GM23338 (cell line): ENCODE data around the gene NDUFA12. TPM values are rescaled to one million over a fixed set of nuclear protein-coding genes. Genes with fewer than 3 reads are reported as not detected.

ENCODE experiments used
- ATAC-seq: fragments of 200-7000 bp; cut with Tn5 transposase; 3 replicates; pipeline ENCODE4 v1.9.1; 2020
- DNase-seq: peaks from one replicate; pipeline ENCODE4 v3.0.0-alpha.2; 2015; ENCODE audit warnings: low spot score
- H2AFZ ChIP-seq: fragments of 200-600 bp; sonication (generic); 2 replicates; pipeline ENCODE4 v1.8.0; 2016; ENCODE audit warnings: antibody characterized with exemption, mild to moderate bottlenecking, moderate library complexity
- H3F3A ChIP-seq: fragments of 200-600 bp; sonication (generic); replicated peaks from 2 replicates; pipeline ENCODE4 v1.8.0; 2017; ENCODE audit warnings: antibody characterized with exemption, mixed run types, low read depth
- H3K27ac ChIP-seq: fragments of 200-600 bp; sonication (generic); 2 replicates; pipeline ENCODE4 v1.6.1; 2016; ENCODE audit warnings: low read depth
- H3K27me3 ChIP-seq: fragments of 200-600 bp; sonication (generic); 2 replicates; pipeline ENCODE4 v1.8.0; 2016; ENCODE audit warnings: mild to moderate bottlenecking, mixed run types, moderate library complexity; ENCODE audit not compliant: insufficient read depth
- H3K36me3 ChIP-seq: fragments of 200-600 bp; sonication (generic); 2 replicates; pipeline ENCODE4 v1.8.0; 2016; ENCODE audit warnings: mild to moderate bottlenecking; ENCODE audit not compliant: insufficient read depth
- H3K4me1 ChIP-seq: fragments of 200-600 bp; sonication (generic); 2 replicates; pipeline ENCODE4 v1.8.0; 2016; ENCODE audit warnings: mild to moderate bottlenecking, moderate library complexity; ENCODE audit not compliant: insufficient read depth
- H3K4me2 ChIP-seq: fragments of 200-600 bp; sonication (generic); 2 replicates; pipeline ENCODE4 v1.7.1; 2017; ENCODE audit warnings: mixed run types
- H3K4me3 ChIP-seq: fragments of 200-600 bp; sonication (generic); 2 replicates; pipeline ENCODE4 v1.6.1; 2016; ENCODE audit warnings: mixed run types
- H3K79me2 ChIP-seq: fragments of 200-600 bp; sonication (generic); replicated peaks from 2 replicates; pipeline ENCODE4 v1.8.0; 2017; ENCODE audit warnings: mild to moderate bottlenecking; ENCODE audit not compliant: insufficient read depth
- H3K9me2 ChIP-seq: fragments of 200-600 bp; sonication (generic); 2 replicates; pipeline ENCODE4 v1.8.0; 2017; ENCODE audit not compliant: insufficient read depth
- H4K20me1 ChIP-seq: fragments of 200-600 bp; sonication (generic); replicated peaks from 2 replicates; pipeline ENCODE4 v1.8.0; 2017; ENCODE audit warnings: mild to moderate bottlenecking; ENCODE audit not compliant: insufficient read depth
- H3K27ac Mint-ChIP-seq: 2 replicates; pipeline ENCODE4 v1.8.0; 2020; ENCODE audit warnings: inconsistent platforms, mild to moderate bottlenecking, moderate library complexity, mixed read lengths
- H3K27me3 Mint-ChIP-seq: 3 replicates; pipeline ENCODE4 v1.8.0; 2022; ENCODE audit warnings: low read depth, mild to moderate bottlenecking, moderate library complexity, mixed read lengths, inconsistent platforms; ENCODE audit not compliant: insufficient read depth, poor library complexity
- H3K36me3 Mint-ChIP-seq: 3 replicates; pipeline ENCODE4 v1.8.0; 2021; ENCODE audit warnings: low read depth, mild to moderate bottlenecking, inconsistent platforms, moderate library complexity, mixed read lengths
- H3K4me1 Mint-ChIP-seq: 3 replicates; pipeline ENCODE4 v1.8.0; 2020; ENCODE audit warnings: mild to moderate bottlenecking, inconsistent platforms, mixed read lengths
- H3K4me3 Mint-ChIP-seq: 3 replicates; pipeline ENCODE4 v1.8.0; 2021; ENCODE audit warnings: moderate library complexity, mild to moderate bottlenecking, inconsistent platforms, mixed read lengths
- H3K9me3 Mint-ChIP-seq: 3 replicates; pipeline ENCODE4 v1.8.0; 2020; ENCODE audit warnings: moderate library complexity, mild to moderate bottlenecking, inconsistent platforms, mixed read lengths
- CREB1 ChIP-seq: fragments of 250-450 bp; sonication (Bioruptor Pico); IDR thresholded peaks from 2 replicates; pipeline ENCODE4 v1.5.0; 2020; ENCODE audit warnings: low read depth, mild to moderate bottlenecking, moderate library complexity
- ETS1 ChIP-seq: IDR thresholded peaks from 2 replicates; pipeline ENCODE4 v1.6.1; 2016; ENCODE audit warnings: antibody characterized with exemption
- EZH2 ChIP-seq: fragments of 200-600 bp; sonication (generic); IDR thresholded peaks from one replicate; pipeline ENCODE4 v1.8.0; 2017; ENCODE audit warnings: antibody characterized with exemption, mild to moderate bottlenecking, low read depth; ENCODE audit not compliant: unreplicated experiment
- EZH2phosphoT487 ChIP-seq: fragments of 200-600 bp; sonication (generic); IDR thresholded peaks from one replicate; pipeline ENCODE4 v1.8.1; 2018; ENCODE audit warnings: antibody characterized with exemption; ENCODE audit not compliant: unreplicated experiment
- JUNB ChIP-seq: IDR thresholded peaks from one replicate; pipeline ENCODE4 v1.6.1; 2016; ENCODE audit warnings: antibody characterized with exemption; ENCODE audit not compliant: unreplicated experiment
- NANOG ChIP-seq: IDR thresholded peaks from 2 replicates; pipeline ENCODE4 v1.6.1; 2016; ENCODE audit warnings: antibody characterized with exemption, borderline replicate concordance
- POLR2AphosphoS5 ChIP-seq: IDR thresholded peaks from 2 replicates; pipeline ENCODE4 v1.6.1; 2016; ENCODE audit warnings: antibody characterized with exemption, low read depth
- STAT1 ChIP-seq: IDR thresholded peaks from one replicate; pipeline ENCODE4 v1.6.1; 2016; ENCODE audit warnings: antibody characterized with exemption; ENCODE audit not compliant: unreplicated experiment
- ZNF114 ChIP-seq: fragments of 250-450 bp; sonication (Bioruptor Pico); IDR thresholded peaks from 2 replicates; pipeline ENCODE4 v1.5.0; 2020; ENCODE audit warnings: mild to moderate bottlenecking, moderate library complexity
- ZNF331 ChIP-seq: fragments of 250-450 bp; sonication (Bioruptor Pico); IDR thresholded peaks from 2 replicates; pipeline ENCODE4 v1.5.0; 2020; ENCODE audit warnings: low read depth, mild to moderate bottlenecking, moderate library complexity
- polyA plus RNA-seq: library from polyadenylated mRNA; unstranded; fragments of >200 nt; fragmentation: Nextera tagmentation; extraction: Ambion mirVana; gene quantifications from 2 replicates; pipeline ENCODE4 v1.2.1, GENCODE V29; 2016
- total RNA-seq: library from RNA; depleted of rRNA; stranded (reverse); fragments of >200 nt; shearing (Covaris generic); gene quantifications from 2 replicates; pipeline ENCODE4 v1.2.3, GENCODE V29; 2014
- TF ChIP-seq, protein P1 (sequence below), 2 experiments: fragments of 200-600 bp in 1 of 2; sonication (generic) in 1 of 2; conservative IDR thresholded peaks; 2 replicates each; pipeline versions ENCODE4 v1.5.1 to v1.6.1; 2016 to 2017; ENCODE audit warnings: antibody characterized with exemption in 2 of 2, low read depth in 2 of 2, mild to moderate bottlenecking in 2 of 2, moderate library complexity in 1 of 2
- TF ChIP-seq, protein P2 (sequence below): IDR thresholded peaks from one replicate; pipeline ENCODE4 v1.6.1; 2018; ENCODE audit warnings: antibody characterized with exemption; ENCODE audit not compliant: unreplicated experiment
- TF ChIP-seq, protein P3 (sequence below): fragments of 250-450 bp; sonication (Bioruptor Pico); IDR thresholded peaks from 2 replicates; pipeline ENCODE4 v1.5.0; 2020; ENCODE audit warnings: mild to moderate bottlenecking, moderate library complexity

NDUFA12 gene
- total and polyA plus RNA-seq, 2 experiments from 2014 or later = 84.9 to 386 TPM

- TF ChIP-seq POLR2AphosphoS5 (no peak), EZH2 (no peak), EZH2phosphoT487 (no peak), NANOG (no peak), ETS1 (no peak), ZNF331 (CRISPR knock-in tag) (no peak), STAT1 (no peak), JUNB (no peak), CREB1 (CRISPR knock-in tag) (no peak), ZNF114 (CRISPR knock-in tag) (no peak)
- TF ChIP-seq, protein P1, sequence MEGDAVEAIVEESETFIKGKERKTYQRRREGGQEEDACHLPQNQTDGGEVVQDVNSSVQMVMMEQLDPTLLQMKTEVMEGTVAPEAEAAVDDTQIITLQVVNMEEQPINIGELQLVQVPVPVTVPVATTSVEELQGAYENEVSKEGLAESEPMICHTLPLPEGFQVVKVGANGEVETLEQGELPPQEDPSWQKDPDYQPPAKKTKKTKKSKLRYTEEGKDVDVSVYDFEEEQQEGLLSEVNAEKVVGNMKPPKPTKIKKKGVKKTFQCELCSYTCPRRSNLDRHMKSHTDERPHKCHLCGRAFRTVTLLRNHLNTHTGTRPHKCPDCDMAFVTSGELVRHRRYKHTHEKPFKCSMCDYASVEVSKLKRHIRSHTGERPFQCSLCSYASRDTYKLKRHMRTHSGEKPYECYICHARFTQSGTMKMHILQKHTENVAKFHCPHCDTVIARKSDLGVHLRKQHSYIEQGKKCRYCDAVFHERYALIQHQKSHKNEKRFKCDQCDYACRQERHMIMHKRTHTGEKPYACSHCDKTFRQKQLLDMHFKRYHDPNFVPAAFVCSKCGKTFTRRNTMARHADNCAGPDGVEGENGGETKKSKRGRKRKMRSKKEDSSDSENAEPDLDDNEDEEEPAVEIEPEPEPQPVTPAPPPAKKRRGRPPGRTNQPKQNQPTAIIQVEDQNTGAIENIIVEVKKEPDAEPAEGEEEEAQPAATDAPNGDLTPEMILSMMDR (conservative IDR thresholded peaks at IDR 0.05; ENCODE audit: low read depth in 2 of 2) = no peak
- TF ChIP-seq, protein P2, sequence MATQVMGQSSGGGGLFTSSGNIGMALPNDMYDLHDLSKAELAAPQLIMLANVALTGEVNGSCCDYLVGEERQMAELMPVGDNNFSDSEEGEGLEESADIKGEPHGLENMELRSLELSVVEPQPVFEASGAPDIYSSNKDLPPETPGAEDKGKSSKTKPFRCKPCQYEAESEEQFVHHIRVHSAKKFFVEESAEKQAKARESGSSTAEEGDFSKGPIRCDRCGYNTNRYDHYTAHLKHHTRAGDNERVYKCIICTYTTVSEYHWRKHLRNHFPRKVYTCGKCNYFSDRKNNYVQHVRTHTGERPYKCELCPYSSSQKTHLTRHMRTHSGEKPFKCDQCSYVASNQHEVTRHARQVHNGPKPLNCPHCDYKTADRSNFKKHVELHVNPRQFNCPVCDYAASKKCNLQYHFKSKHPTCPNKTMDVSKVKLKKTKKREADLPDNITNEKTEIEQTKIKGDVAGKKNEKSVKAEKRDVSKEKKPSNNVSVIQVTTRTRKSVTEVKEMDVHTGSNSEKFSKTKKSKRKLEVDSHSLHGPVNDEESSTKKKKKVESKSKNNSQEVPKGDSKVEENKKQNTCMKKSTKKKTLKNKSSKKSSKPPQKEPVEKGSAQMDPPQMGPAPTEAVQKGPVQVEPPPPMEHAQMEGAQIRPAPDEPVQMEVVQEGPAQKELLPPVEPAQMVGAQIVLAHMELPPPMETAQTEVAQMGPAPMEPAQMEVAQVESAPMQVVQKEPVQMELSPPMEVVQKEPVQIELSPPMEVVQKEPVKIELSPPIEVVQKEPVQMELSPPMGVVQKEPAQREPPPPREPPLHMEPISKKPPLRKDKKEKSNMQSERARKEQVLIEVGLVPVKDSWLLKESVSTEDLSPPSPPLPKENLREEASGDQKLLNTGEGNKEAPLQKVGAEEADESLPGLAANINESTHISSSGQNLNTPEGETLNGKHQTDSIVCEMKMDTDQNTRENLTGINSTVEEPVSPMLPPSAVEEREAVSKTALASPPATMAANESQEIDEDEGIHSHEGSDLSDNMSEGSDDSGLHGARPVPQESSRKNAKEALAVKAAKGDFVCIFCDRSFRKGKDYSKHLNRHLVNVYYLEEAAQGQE = no peak
- TF ChIP-seq, protein P3, sequence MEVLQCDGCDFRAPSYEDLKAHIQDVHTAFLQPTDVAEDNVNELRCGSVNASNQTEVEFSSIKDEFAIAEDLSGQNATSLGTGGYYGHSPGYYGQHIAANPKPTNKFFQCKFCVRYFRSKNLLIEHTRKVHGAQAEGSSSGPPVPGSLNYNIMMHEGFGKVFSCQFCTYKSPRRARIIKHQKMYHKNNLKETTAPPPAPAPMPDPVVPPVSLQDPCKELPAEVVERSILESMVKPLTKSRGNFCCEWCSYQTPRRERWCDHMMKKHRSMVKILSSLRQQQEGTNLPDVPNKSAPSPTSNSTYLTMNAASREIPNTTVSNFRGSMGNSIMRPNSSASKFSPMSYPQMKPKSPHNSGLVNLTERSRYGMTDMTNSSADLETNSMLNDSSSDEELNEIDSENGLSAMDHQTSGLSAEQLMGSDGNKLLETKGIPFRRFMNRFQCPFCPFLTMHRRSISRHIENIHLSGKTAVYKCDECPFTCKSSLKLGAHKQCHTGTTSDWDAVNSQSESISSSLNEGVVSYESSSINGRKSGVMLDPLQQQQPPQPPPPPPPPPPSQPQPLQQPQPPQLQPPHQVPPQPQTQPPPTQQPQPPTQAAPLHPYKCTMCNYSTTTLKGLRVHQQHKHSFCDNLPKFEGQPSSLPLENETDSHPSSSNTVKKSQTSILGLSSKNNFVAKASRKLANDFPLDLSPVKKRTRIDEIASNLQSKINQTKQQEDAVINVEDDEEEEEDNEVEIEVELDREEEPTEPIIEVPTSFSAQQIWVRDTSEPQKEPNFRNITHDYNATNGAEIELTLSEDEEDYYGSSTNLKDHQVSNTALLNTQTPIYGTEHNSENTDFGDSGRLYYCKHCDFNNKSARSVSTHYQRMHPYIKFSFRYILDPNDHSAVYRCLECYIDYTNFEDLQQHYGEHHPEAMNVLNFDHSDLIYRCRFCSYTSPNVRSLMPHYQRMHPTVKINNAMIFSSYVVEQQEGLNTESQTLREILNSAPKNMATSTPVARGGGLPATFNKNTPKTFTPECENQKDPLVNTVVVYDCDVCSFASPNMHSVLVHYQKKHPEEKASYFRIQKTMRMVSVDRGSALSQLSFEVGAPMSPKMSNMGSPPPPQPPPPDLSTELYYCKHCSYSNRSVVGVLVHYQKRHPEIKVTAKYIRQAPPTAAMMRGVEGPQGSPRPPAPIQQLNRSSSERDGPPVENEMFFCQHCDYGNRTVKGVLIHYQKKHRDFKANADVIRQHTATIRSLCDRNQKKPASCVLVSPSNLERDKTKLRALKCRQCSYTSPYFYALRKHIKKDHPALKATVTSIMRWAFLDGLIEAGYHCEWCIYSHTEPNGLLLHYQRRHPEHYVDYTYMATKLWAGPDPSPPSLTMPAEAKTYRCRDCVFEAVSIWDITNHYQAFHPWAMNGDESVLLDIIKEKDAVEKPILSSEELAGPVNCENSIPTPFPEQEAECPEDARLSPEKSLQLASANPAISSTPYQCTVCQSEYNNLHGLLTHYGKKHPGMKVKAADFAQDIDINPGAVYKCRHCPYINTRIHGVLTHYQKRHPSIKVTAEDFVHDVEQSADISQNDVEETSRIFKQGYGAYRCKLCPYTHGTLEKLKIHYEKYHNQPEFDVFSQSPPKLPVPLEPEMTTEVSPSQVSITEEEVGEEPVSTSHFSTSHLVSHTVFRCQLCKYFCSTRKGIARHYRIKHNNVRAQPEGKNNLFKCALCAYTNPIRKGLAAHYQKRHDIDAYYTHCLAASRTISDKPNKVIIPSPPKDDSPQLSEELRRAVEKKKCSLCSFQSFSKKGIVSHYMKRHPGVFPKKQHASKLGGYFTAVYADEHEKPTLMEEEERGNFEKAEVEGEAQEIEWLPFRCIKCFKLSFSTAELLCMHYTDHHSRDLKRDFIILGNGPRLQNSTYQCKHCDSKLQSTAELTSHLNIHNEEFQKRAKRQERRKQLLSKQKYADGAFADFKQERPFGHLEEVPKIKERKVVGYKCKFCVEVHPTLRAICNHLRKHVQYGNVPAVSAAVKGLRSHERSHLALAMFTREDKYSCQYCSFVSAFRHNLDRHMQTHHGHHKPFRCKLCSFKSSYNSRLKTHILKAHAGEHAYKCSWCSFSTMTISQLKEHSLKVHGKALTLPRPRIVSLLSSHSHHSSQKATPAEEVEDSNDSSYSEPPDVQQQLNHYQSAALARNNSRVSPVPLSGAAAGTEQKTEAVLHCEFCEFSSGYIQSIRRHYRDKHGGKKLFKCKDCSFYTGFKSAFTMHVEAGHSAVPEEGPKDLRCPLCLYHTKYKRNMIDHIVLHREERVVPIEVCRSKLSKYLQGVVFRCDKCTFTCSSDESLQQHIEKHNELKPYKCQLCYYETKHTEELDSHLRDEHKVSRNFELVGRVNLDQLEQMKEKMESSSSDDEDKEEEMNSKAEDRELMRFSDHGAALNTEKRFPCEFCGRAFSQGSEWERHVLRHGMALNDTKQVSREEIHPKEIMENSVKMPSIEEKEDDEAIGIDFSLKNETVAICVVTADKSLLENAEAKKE (CRISPR knock-in tag) = no peak
- Mint-ChIP-seq H3K27me3 (peaks cover 1% of the 10 kb centered on the region), H3K4me1 (peaks cover 13% of the 10 kb centered on the region), H3K27ac (peak overlapping the region; percentile 51), H3K4me3 (no peak overlapping the region), H3K36me3 (no peaks in the 10 kb centered on the region), H3K9me3 (no peaks in the 10 kb centered on the region)
- 0 out of 2 replicates have a peak, but pooled peaks cover 6% of the 10 kb centered on the region for H3K4me1 ChIP-seq
- H3K9me2 ChIP-seq = no peaks in the 10 kb centered on the region
- H3K4me2 ChIP-seq = no peak overlapping the region
- H4K20me1 ChIP-seq = 0 out of 2 replicates have a peak, but pooled peaks cover 5% of the 10 kb centered on the region
- H3K27me3 ChIP-seq = no peaks in the 10 kb centered on the region
- DNase-seq = no peak
- no peak for ATAC-seq
- no peak overlapping the region for H3K27ac ChIP-seq
- no peak overlapping the region for H2AFZ ChIP-seq
- H3K79me2 ChIP-seq = peaks cover 3% of the 10 kb centered on the region; the same call in 1 of the 2 replicates
- no peaks in the 10 kb centered on the region for H3F3A ChIP-seq
- H3K36me3 ChIP-seq = no peaks in the 10 kb centered on the region
- no peak overlapping the region for H3K4me3 ChIP-seq
Measured at GRCh38 chr12:94983321-94983720, 20.2 kb downstream of the NDUFA12 start.
